ENCODE data around the gene MIXL1.

DNA sequence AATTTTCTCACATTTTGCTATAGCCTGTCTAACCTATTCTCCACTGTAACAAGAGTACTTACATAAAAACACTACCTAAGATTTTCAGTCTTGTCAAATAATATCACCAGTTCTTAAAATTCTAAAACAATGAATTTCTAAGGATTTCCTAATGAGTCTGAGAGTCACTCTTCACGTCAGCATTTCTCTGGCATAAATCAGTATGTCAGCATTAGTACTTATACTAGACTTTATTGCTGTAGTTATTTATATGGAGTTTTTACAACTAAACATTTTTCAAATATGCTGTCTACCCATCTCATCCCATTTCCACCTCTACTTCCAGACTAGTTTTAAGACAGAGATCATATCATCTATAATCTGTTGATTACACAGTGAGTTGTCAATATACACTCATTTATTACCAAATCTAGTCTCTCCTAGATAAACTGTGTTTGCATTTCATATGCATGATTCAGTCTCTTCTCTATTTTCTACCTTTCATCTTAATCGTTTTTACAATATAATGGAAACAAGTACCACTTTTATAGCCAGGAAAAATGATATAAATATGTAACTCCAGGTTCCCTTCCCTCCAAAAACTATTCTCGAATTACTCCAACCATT is 52.7 kb downstream of the MIXL1 start:
- TF ChIP-seq, protein P1, sequence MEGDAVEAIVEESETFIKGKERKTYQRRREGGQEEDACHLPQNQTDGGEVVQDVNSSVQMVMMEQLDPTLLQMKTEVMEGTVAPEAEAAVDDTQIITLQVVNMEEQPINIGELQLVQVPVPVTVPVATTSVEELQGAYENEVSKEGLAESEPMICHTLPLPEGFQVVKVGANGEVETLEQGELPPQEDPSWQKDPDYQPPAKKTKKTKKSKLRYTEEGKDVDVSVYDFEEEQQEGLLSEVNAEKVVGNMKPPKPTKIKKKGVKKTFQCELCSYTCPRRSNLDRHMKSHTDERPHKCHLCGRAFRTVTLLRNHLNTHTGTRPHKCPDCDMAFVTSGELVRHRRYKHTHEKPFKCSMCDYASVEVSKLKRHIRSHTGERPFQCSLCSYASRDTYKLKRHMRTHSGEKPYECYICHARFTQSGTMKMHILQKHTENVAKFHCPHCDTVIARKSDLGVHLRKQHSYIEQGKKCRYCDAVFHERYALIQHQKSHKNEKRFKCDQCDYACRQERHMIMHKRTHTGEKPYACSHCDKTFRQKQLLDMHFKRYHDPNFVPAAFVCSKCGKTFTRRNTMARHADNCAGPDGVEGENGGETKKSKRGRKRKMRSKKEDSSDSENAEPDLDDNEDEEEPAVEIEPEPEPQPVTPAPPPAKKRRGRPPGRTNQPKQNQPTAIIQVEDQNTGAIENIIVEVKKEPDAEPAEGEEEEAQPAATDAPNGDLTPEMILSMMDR (IDR thresholded peaks at IDR 0.05; ENCODE audit: insufficient read depth, low read length), result no peak
- TF ChIP-seq SPI1 (IDR thresholded peaks at IDR 0.05; ENCODE audit: borderline replicate concordance, low read depth) (no peak), GABPA (IDR thresholded peaks at IDR 0.05; ENCODE audit: low read depth) (no peak)

All from HL-60 (cell line).